ENCODE results near the gene SLC12A4. TPM values are rescaled to one million over a fixed set of nuclear protein-coding genes. Genes with fewer than 3 reads are reported as not detected.

The SLC12A4 gene
- total RNA-seq, 1 experiment from 2014 or later: 33.2 TPM

DNA sequence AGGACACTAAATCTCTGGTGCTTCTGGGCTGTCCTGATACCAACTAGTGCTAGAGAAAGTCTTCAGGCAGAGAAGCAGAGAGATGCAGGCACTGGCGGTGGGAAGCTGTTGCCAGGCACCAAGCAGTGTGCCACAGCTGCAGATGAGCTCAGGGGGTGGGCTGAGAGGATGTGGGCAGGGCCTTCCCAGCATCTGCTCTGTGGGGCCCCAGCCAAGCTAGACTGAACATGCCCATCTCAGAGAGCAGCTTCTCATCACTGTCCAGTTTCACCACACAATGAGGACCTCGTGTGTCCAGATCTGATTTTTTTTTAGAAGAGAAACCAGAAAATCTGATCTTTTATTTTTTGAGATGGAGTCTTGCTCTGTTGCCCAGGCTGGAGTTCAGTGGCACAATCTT, 58.3 kb downstream of the SLC12A4 start:
- ChIA-PET POLR2A (ENCODE audit: unreplicated experiment) (no interaction called here), CTCF (no interaction called here)
- H4K20me1 ChIP-seq (ENCODE audit: low read length): no peaks in the 10 kb centered on the region
- no peak overlapping the region for H3K4me3 ChIP-seq (ENCODE audit: low read length)
- no peak overlapping the region for H3K4me2 ChIP-seq (ENCODE audit: low read length)
- H3K36me3 ChIP-seq (ENCODE audit: low read depth, low read length): no peaks in the 10 kb centered on the region
- H3K9me2 ChIP-seq (replicated peaks; ENCODE audit: low read length): no peaks in the 10 kb centered on the region
- TF ChIP-seq EZH2 (IDR thresholded peaks at IDR 0.05; ENCODE audit: low read length, unreplicated experiment) (no peak), EZH2phosphoT487 (IDR thresholded peaks at IDR 0.05; ENCODE audit: borderline replicate concordance, low read length) (no peak)
- TF ChIP-seq, protein P1, sequence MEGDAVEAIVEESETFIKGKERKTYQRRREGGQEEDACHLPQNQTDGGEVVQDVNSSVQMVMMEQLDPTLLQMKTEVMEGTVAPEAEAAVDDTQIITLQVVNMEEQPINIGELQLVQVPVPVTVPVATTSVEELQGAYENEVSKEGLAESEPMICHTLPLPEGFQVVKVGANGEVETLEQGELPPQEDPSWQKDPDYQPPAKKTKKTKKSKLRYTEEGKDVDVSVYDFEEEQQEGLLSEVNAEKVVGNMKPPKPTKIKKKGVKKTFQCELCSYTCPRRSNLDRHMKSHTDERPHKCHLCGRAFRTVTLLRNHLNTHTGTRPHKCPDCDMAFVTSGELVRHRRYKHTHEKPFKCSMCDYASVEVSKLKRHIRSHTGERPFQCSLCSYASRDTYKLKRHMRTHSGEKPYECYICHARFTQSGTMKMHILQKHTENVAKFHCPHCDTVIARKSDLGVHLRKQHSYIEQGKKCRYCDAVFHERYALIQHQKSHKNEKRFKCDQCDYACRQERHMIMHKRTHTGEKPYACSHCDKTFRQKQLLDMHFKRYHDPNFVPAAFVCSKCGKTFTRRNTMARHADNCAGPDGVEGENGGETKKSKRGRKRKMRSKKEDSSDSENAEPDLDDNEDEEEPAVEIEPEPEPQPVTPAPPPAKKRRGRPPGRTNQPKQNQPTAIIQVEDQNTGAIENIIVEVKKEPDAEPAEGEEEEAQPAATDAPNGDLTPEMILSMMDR (conservative IDR thresholded peaks at IDR 0.05; ENCODE audit: low read depth, low read length): no peak
- no peak overlapping the region for H2AFZ ChIP-seq (ENCODE audit: low read length)
- no TSS peak for BruUV-seq (replicated peaks)
- H3K9ac ChIP-seq (ENCODE audit: low read length): no peak overlapping the region
- intact Hi-C loops (cut with micrococcal nuclease): no loop called here
- no peaks in the 10 kb centered on the region for H3K9me3 ChIP-seq (ENCODE audit: low read length)
- DNase-seq (no peak), ATAC-seq (no peak)
- H3K4me1 ChIP-seq (ENCODE audit: insufficient read depth, low read length): no peaks in the 10 kb centered on the region
- H3K27ac ChIP-seq (ENCODE audit: low read length): no peak overlapping the region
- H3F3A ChIP-seq (ENCODE audit: low read length, unreplicated experiment): no peaks in the 10 kb centered on the region
- H3K79me2 ChIP-seq (ENCODE audit: low read length): no peaks in the 10 kb centered on the region
- H3K27me3 ChIP-seq (ENCODE audit: low read length): no peaks in the 10 kb centered on the region

DNA sequence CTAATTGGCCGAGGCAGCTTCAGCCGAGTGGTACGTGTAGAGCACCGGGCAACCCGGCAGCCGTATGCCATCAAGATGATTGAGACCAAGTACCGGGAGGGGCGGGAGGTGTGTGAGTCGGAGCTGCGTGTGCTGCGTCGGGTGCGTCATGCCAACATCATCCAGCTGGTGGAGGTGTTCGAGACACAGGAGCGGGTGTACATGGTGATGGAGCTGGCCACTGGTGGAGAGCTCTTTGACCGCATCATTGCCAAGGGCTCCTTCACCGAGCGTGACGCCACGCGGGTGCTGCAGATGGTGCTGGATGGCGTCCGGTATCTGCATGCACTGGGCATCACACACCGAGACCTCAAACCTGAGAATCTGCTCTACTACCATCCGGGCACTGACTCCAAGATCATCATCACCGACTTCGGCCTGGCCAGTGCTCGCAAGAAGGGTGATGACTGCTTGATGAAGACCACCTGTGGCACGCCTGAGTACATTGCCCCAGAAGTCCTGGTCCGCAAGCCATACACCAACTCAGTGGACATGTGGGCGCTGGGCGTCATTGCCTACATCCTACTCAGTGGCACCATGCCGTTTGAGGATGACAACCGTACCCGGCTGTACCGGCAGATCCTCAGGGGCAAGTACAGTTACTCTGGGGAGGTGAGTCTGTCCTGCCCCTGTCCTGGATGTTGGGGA, 59.2 kb downstream of the SLC12A4 start:
- Histone ChIP-seq H2AFZ (ENCODE audit: low read length) (no peak overlapping the region), H3F3A (ENCODE audit: low read length, unreplicated experiment) (no peaks in the 10 kb centered on the region), H3K27ac (ENCODE audit: low read length) (no peak overlapping the region), H3K4me3 (ENCODE audit: low read length) (no peak overlapping the region), H3K9me2 (replicated peaks; ENCODE audit: low read length) (no peaks in the 10 kb centered on the region), H3K36me3 (ENCODE audit: low read depth, low read length) (no peaks in the 10 kb centered on the region), H3K79me2 (ENCODE audit: low read length) (no peaks in the 10 kb centered on the region), H3K9ac (ENCODE audit: low read length) (no peak overlapping the region), H3K27me3 (ENCODE audit: low read length) (no peaks in the 10 kb centered on the region), H4K20me1 (ENCODE audit: low read length) (no peaks in the 10 kb centered on the region), H3K9me3 (ENCODE audit: low read length) (no peaks in the 10 kb centered on the region), H3K4me1 (ENCODE audit: insufficient read depth, low read length) (no peaks in the 10 kb centered on the region), H3K4me2 (ENCODE audit: low read length) (no peak overlapping the region)
- POLR2A ChIA-PET (ENCODE audit: unreplicated experiment): no interaction called here
- BruUV-seq (replicated peaks): TSS peak; percentile 30
- TF ChIP-seq EZH2 (IDR thresholded peaks at IDR 0.05; ENCODE audit: low read length, unreplicated experiment) (no peak), EZH2phosphoT487 (IDR thresholded peaks at IDR 0.05; ENCODE audit: borderline replicate concordance, low read length) (no peak)
- TF ChIP-seq, protein P1 (conservative IDR thresholded peaks at IDR 0.05; ENCODE audit: low read depth, low read length): no peak
- no peak for DNase-seq
- CTCF ChIA-PET: no interaction called here
- ATAC-seq: no peak
- intact Hi-C loops (cut with micrococcal nuclease): no loop called here

DNA sequence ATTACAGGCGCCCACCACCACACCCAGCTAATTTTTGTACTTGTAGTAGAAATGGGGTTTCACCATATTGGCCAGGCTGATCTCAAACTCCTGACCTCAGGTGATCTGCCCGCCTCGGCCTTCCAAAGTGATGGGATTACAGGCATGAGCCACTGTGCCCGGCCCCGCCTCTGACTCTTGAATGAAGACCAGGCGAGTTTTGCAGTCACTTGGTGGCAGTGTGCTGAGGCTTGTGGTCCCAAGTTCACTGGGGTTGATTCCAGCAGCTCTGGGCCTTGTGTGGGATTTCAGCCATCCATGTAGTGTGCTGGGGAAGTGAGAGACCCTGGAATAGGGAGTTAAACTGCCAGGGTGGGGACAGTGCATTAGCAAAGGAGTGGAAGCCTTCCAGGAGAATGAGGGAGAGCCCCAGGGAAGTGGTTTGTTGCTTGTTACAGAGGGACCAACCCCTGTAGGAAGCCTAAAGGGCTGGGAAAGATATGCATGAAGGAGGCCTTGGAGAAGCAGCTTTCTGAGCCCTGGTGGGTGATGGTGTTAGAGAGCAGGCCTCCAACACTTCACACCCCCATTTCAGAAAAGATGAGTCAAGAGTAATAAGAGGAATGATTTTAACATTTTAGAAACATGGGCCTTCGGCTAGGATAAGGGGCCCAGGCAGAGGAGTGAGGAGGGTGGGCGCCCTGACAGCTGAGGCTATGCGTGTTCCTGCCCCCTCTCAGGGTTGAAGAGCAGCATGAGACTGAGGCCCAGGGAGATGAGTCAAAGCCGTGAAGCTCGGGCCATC, 60.8 kb downstream of the SLC12A4 start:
- no peak overlapping the region for H3K4me3 ChIP-seq (ENCODE audit: low read length)
- H3K9ac ChIP-seq (ENCODE audit: low read length): no peak overlapping the region
- intact Hi-C loops (cut with micrococcal nuclease): no loop called here
- H3K4me1 ChIP-seq (ENCODE audit: insufficient read depth, low read length): no peaks in the 10 kb centered on the region
- no peaks in the 10 kb centered on the region for H3K9me2 ChIP-seq (replicated peaks; ENCODE audit: low read length)
- no peak overlapping the region for H3K4me2 ChIP-seq (ENCODE audit: low read length)
- TF ChIP-seq EZH2 (IDR thresholded peaks at IDR 0.05; ENCODE audit: low read length, unreplicated experiment): no peak
- TF ChIP-seq, protein P1 (conservative IDR thresholded peaks at IDR 0.05; ENCODE audit: low read depth, low read length): no peak
- TF ChIP-seq EZH2phosphoT487 (IDR thresholded peaks at IDR 0.05; ENCODE audit: borderline replicate concordance, low read length): no peak
- no peaks in the 10 kb centered on the region for H4K20me1 ChIP-seq (ENCODE audit: low read length)
- DNase-seq: no peak
- H3K27ac ChIP-seq (ENCODE audit: low read length): no peak overlapping the region
- H3K27me3 ChIP-seq (ENCODE audit: low read length): no peaks in the 10 kb centered on the region
- H3K79me2 ChIP-seq (ENCODE audit: low read length): no peaks in the 10 kb centered on the region
- BruUV-seq (replicated peaks): no TSS peak
- no peak for ATAC-seq
- CTCF ChIA-PET: no interaction called here
- H2AFZ ChIP-seq (ENCODE audit: low read length): no peak overlapping the region
- H3K36me3 ChIP-seq (ENCODE audit: low read depth, low read length): no peaks in the 10 kb centered on the region
- POLR2A ChIA-PET (ENCODE audit: unreplicated experiment): no interaction called here
- no peaks in the 10 kb centered on the region for H3F3A ChIP-seq (ENCODE audit: low read length, unreplicated experiment)
- no peaks in the 10 kb centered on the region for H3K9me3 ChIP-seq (ENCODE audit: low read length)

Measured in PC-3 (cell line).